CD4-positive, alpha-beta T cell (primary cell): ENCODE data around the gene MIEN1. TPM values are rescaled to one million over a fixed set of nuclear protein-coding genes. Genes with fewer than 3 reads are reported as not detected.

Source experiments
- ATAC-seq: fragments of 200-7000 bp; cut with Tn5 transposase; one replicate; pipeline ENCODE4 v1.10.0; 2022; ENCODE audit warnings: mild to moderate bottlenecking; ENCODE audit not compliant: poor library complexity
- CTCF ChIA-PET: fragments of 350-600 bp; sonication (Branson Sonifier 250); formaldehyde crosslinking; loops from one replicate; lab custom pipeline; 2021; ENCODE audit warnings: antibody characterized with exemption, inconsistent platforms; lab: Charles Lee
- POLR2A ChIA-PET: fragments of 350-600 bp; sonication (Branson Sonifier 250); formaldehyde crosslinking; loops from one replicate; lab custom pipeline; 2021; ENCODE audit warnings: antibody characterized with exemption, inconsistent platforms; lab: Charles Lee
- DNase-seq, 14 experiments: peaks; one replicate each; pipeline ENCODE4 v3.0.0-alpha.2; 2013 to 2020; ENCODE audit warnings: mixed read lengths in 2 of 14
- H3K27ac ChIP-seq, 2 donors: one replicate each; pipeline versions ENCODE4 v1.5.1 to v1.7.0; 2013; ENCODE audit warnings: low read length in 2 of 2, low read depth in 1 of 2, mild to moderate bottlenecking in 1 of 2
- H3K27me3 ChIP-seq, 2 experiments: 1 replicate in 1 of 2; 2 replicates in 1 of 2; pipeline versions ENCODE4 v1.6.1 to v1.7.0; 2013; ENCODE audit warnings: low read length in 2 of 2, control low read depth in 1 of 2, mild to moderate bottlenecking in 1 of 2, moderate library complexity in 1 of 2; ENCODE audit not compliant: insufficient read depth in 2 of 2, control insufficient read depth in 1 of 2
- H3K36me3 ChIP-seq: one replicate; pipeline ENCODE4 v1.6.1; 2013; ENCODE audit warnings: low read length, control low read depth; ENCODE audit not compliant: insufficient read depth
- H3K4me1 ChIP-seq: one replicate; pipeline ENCODE4 v1.6.1; 2013; ENCODE audit warnings: low read length, control low read depth; ENCODE audit not compliant: insufficient read depth
- H3K4me3 ChIP-seq: one replicate; pipeline ENCODE4 v1.5.1; 2013; ENCODE audit warnings: mild to moderate bottlenecking, low read length, moderate library complexity
- H3K9me3 ChIP-seq, 2 experiments: 1 replicate in 1 of 2; 2 replicates in 1 of 2; pipeline versions ENCODE4 v1.6.1 to v1.7.0; 2013; ENCODE audit warnings: low read length in 2 of 2, mild to moderate bottlenecking in 2 of 2, control low read depth in 1 of 2, moderate library complexity in 1 of 2; ENCODE audit not compliant: control insufficient read depth in 1 of 2, insufficient read depth in 1 of 2
- H3K27ac Mint-ChIP-seq: one replicate; pipeline ENCODE4 v1.8.0; 2020; ENCODE audit warnings: mixed read lengths
- H3K27me3 Mint-ChIP-seq: one replicate; pipeline ENCODE4 v1.8.0; 2021; ENCODE audit warnings: mixed read lengths
- H3K36me3 Mint-ChIP-seq: one replicate; pipeline ENCODE4 v1.8.0; 2021; ENCODE audit warnings: low read depth, mixed read lengths
- H3K4me1 Mint-ChIP-seq: one replicate; pipeline ENCODE4 v1.8.0; 2021; ENCODE audit warnings: low read depth, mixed read lengths
- H3K4me3 Mint-ChIP-seq: one replicate; pipeline ENCODE4 v1.8.0; 2020; ENCODE audit warnings: mild to moderate bottlenecking, mixed read lengths
- H3K9me3 Mint-ChIP-seq: one replicate; pipeline ENCODE4 v1.8.0; 2020; ENCODE audit warnings: mixed read lengths
- CTCF ChIP-seq: fragments of 200-600 bp; IDR thresholded peaks from one replicate; pipeline ENCODE4 v1.8.0; 2022; ENCODE audit warnings: antibody characterized with exemption, mild to moderate bottlenecking
- intact Hi-C, 2 experiments: fragments of 100-400 bp; cut with DNase I in 1 of 2; cut with micrococcal nuclease in 1 of 2; formaldehyde crosslinking; loops; one replicate each; pipeline versions ENCODE4 v1.15.1 to v1.9.0; 2023 to 2025; cut with DNase I, micrococcal nuclease
- polyA plus RNA-seq, 2 donors: library from polyadenylated mRNA; unstranded; fragments of 120-200 nt; gene quantifications; one replicate each; pipeline ENCODE4 v1.2.1, GENCODE V29; 2013
- total RNA-seq, 174 experiments: library from RNA in 2 of 174; stranded (reverse) in 2 of 174; gene quantifications; one replicate each; pipeline ENCODE4 v1.2.3 and lab custom pipeline; 2021 to 2026

MIEN1 gene
- total RNA-seq (10 to 100 TPM; 31.5 to 32.3 TPM), total RNA-seq (lab: John Stamatoyannopoulos, UW) (10.6 to 26.7 (median 16.3) reads per million in 172 experiments)
- polyA plus RNA-seq (2013, experiment 1 of 2), result 35.7 TPM
- polyA plus RNA-seq (2013, experiment 2 of 2), result 37.5 TPM

GRCh38 chr17:39730095-39730921 lies at the start of gene MIEN1:
MIEN1 (minus strand) TSS chr17:39730532; CDS start chr17:39730495, 37 bp downstream.
- Mint-ChIP-seq H3K27me3 (no peaks in the 10 kb centered on the region), H3K9me3 (no peaks in the 10 kb centered on the region), H3K4me3 (peak within 1 kb of the TSS; percentile 91), H3K27ac (peak within 1 kb of the TSS; percentile 88), H3K36me3 (peaks cover 32% of the 10 kb centered on the region), H3K4me1 (peaks cover 17% of the 10 kb centered on the region)
- peak; percentile 86 to 98 (median 94) for DNase-seq
- ChIA-PET POLR2A (interaction anchor here (0.6 to 3.3 kb wide), 25 partner anchors 12 to 285 kb away, joined by 3 to 26 read pairs (median 4); partner anchors contain the start of genes CDK12, CSF3, IKZF3 and LRRC3C), CTCF (interaction anchor here (0.6 to 3.6 kb wide), 33 partner anchors 9 to 906 kb away, joined by 3 to 43 read pairs (median 5); partner anchors contain the start of genes IKZF3, PGAP3 and PSMD3)
- H3K9me3 ChIP-seq, result no peaks in the 10 kb centered on the region
- peaks cover 30% of the 10 kb centered on the region for H3K36me3 ChIP-seq
- peak; percentile 91 for ATAC-seq
- no peaks in the 10 kb centered on the region for H3K27me3 ChIP-seq
- TF ChIP-seq CTCF, result peak; percentile 91
- H3K4me1 ChIP-seq, result peaks cover 23% of the 10 kb centered on the region
- peak within 1 kb of the TSS; percentile 79 for H3K4me3 ChIP-seq
- peak within 1 kb of the TSS; percentile 90 to 91 for H3K27ac ChIP-seq
- intact Hi-C loops, result loop anchor here (1.0 to 5.0 kb wide), 7 partner anchors 24 to 196 kb away; partner anchors contain the start of genes IKZF3 (in 1 of the 2) and PGAP3 (in 1 of the 2)

- ChIA-PET POLR2A (interaction anchor here (0.7 to 4.9 kb wide), 15 partner anchors 15 to 203 kb away, joined by 3 to 46 read pairs (median 4); partner anchors contain the start of genes LRRC3C, ORMDL3 and PSMD3), CTCF (interaction anchor here (1.0 to 5.3 kb wide), 6 partner anchors 11 to 156 kb away, joined by 3 to 34 read pairs (median 15); partner anchors contain the start of genes IKZF3 and MIEN1)
- peaks cover 7% of the 10 kb centered on the region for H3K36me3 ChIP-seq
- no peaks in the 10 kb centered on the region for H3K27me3 ChIP-seq
- TF ChIP-seq CTCF, result no peak
- peaks cover 68% of the 10 kb centered on the region for H3K36me3 Mint-ChIP-seq
- intact Hi-C loops, result loop anchor here (2.0 to 10.0 kb wide), 4 partner anchors 17 to 147 kb away; partner anchors contain the start of genes IKZF3 (in 1 of the 2), LRRC3C (in 1 of the 2) and ORMDL3 (in 1 of the 2)
- peak overlapping the region; percentile 84 for H3K27ac Mint-ChIP-seq
- DNase-seq (peak in 4 of 14 experiments; percentile 42 to 67 (median 66)), ATAC-seq (peak; percentile 58)
- peak overlapping the region; percentile 74 to 78 for H3K27ac ChIP-seq
- no peaks in the 10 kb centered on the region for H3K9me3 ChIP-seq
- no peaks in the 10 kb centered on the region for H3K27me3 Mint-ChIP-seq
- no peaks in the 10 kb centered on the region for H3K9me3 Mint-ChIP-seq
- H3K4me1 ChIP-seq, result peaks cover 62% of the 10 kb centered on the region
- H3K4me3 ChIP-seq, result peak overlapping the region; percentile 64
- H3K4me1 Mint-ChIP-seq, result peaks cover 89% of the 10 kb centered on the region
- H3K4me3 Mint-ChIP-seq, result peak overlapping the region; percentile 91
Measured at GRCh38 chr17:39777534-39778365, 47.4 kb upstream of the MIEN1 start.
